HepG2 (cell line): ENCODE measurements around the gene PDRG1. TPM values are rescaled to one million over a fixed set of nuclear protein-coding genes. Genes with fewer than 3 reads are reported as not detected.

Source experiments
- CHD2 ChIP-seq: IDR thresholded peaks from 2 replicates; pipeline ENCODE4 v1.6.1; 2011; ENCODE audit warnings: low read depth, low read length, improper control_type of control experiment
- CREB3 ChIP-seq: sonication (generic); formaldehyde crosslinking; IDR thresholded peaks from 2 replicates; pipeline ENCODE4 v1.5.0; 2020; ENCODE audit warnings: missing genetic modification reagents
- FOXA1 ChIP-seq, 2 experiments: fragments of 450-650 bp in 1 of 2; sonication (generic) in 1 of 2; formaldehyde crosslinking in 1 of 2; IDR thresholded peaks; 2 replicates each; pipeline versions ENCODE4 v1.4.0 to v1.6.1; 2016 to 2020; ENCODE audit warnings: missing genetic modification reagents in 1 of 2
- GATA4 ChIP-seq: sonication (generic); IDR thresholded peaks from 2 replicates; pipeline ENCODE4 v1.6.1; 2016; ENCODE audit warnings: antibody characterized with exemption, low read depth, borderline replicate concordance
- KLF12 ChIP-seq: sonication (generic); formaldehyde crosslinking; IDR thresholded peaks from 2 replicates; pipeline ENCODE4 v1.4.0; 2020; ENCODE audit warnings: missing genetic modification reagents, borderline replicate concordance
- MXI1 ChIP-seq: IDR thresholded peaks from 3 replicates; pipeline ENCODE4 v1.6.1; 2012; ENCODE audit warnings: low read depth, low read length, inconsistent platforms, borderline replicate concordance
- RARA ChIP-seq: IDR thresholded peaks from 2 replicates; pipeline ENCODE4 v1.6.1; 2016; ENCODE audit warnings: missing genetic modification reagents, missing compliant biosample characterization
- SATB2 ChIP-seq: sonication (generic); formaldehyde crosslinking; IDR thresholded peaks from 2 replicates; pipeline ENCODE4 v1.5.0; 2020; ENCODE audit warnings: missing genetic modification reagents
- SMC3 ChIP-seq: IDR thresholded peaks from 2 replicates; pipeline ENCODE4 v1.6.1; 2011; ENCODE audit warnings: low read length, improper control_type of control experiment
- SNRNP70 ChIP-seq: fragments of 200-400 bp; formaldehyde crosslinking; IDR thresholded peaks from 2 replicates; pipeline ENCODE4 v1.6.1; 2017; ENCODE audit warnings: mild to moderate bottlenecking, low read depth, low read length, moderate library complexity
- THAP9 ChIP-seq: sonication (generic); formaldehyde crosslinking; IDR thresholded peaks from 2 replicates; pipeline ENCODE4; 2020; ENCODE audit warnings: missing genetic modification reagents, mild to moderate bottlenecking, borderline replicate concordance
- ZBTB21 ChIP-seq: sonication (generic); formaldehyde crosslinking; IDR thresholded peaks from 2 replicates; pipeline ENCODE4 v1.4.0; 2020; ENCODE audit warnings: missing genetic modification reagents
- ZFP37 ChIP-seq: sonication (generic); formaldehyde crosslinking; IDR thresholded peaks from 2 replicates; pipeline ENCODE4 v1.4.0; 2020; ENCODE audit warnings: missing genetic modification reagents, borderline replicate concordance
- ZNF256 ChIP-seq: sonication (generic); formaldehyde crosslinking; conservative IDR thresholded peaks from 2 replicates; pipeline ENCODE4 v1.4.0; 2020; ENCODE audit warnings: missing genetic modification reagents
- ZNF343 ChIP-seq: sonication (generic); formaldehyde crosslinking; IDR thresholded peaks from 2 replicates; pipeline ENCODE4 v1.4.0; 2020; ENCODE audit warnings: mild to moderate bottlenecking, missing genetic modification reagents
- ZNF451 ChIP-seq: sonication (generic); formaldehyde crosslinking; IDR thresholded peaks from 2 replicates; pipeline ENCODE4 v1.5.0; 2020; ENCODE audit warnings: mild to moderate bottlenecking, missing genetic modification reagents
- ZNF460 ChIP-seq: sonication (generic); formaldehyde crosslinking; IDR thresholded peaks from 2 replicates; pipeline ENCODE4 v1.5.1; 2020; ENCODE audit warnings: missing genetic modification reagents, mild to moderate bottlenecking, borderline replicate concordance
- polyA plus RNA-seq, 8 experiments: library from polyadenylated mRNA; depleted of rRNA in 3 of 8; stranded (reverse) in 7 of 8; unstranded in 1 of 8; fragments of >200 nt; fragmentation: Illumina TruSeq in 4 of 8; extraction: Trizol in 4 of 8; gene quantifications; 2 replicates each; pipeline versions ENCODE4 v1.2.1 to v1.2.3, GENCODE V29; 2011 to 2016; ENCODE audit warnings: low read depth in 4 of 8, missing spikeins in 1 of 8, mixed read lengths in 1 of 8; ENCODE audit not compliant: insufficient read depth in 1 of 8
- total RNA-seq, 5 experiments: library from RNA; depleted of rRNA; stranded (reverse); fragments of >200 nt; fragmentation: Illumina TruSeq; extraction: Trizol; gene quantifications; 2 replicates each; pipeline ENCODE4 v1.2.3, GENCODE V29; 2016; ENCODE audit warnings: low read depth in 1 of 5
- TF ChIP-seq, protein P1 (sequence below): sonication (generic); formaldehyde crosslinking; IDR thresholded peaks from 2 replicates; pipeline ENCODE4 v1.4.0; 2020; ENCODE audit warnings: low read depth, missing genetic modification reagents

Gene PDRG1
- total and polyA plus RNA-seq, 2 of the 13 experiments (the other 11 are each of a cell fraction or from before 2014, with no cell fraction given): 16.6 to 18.0 TPM

DNA sequence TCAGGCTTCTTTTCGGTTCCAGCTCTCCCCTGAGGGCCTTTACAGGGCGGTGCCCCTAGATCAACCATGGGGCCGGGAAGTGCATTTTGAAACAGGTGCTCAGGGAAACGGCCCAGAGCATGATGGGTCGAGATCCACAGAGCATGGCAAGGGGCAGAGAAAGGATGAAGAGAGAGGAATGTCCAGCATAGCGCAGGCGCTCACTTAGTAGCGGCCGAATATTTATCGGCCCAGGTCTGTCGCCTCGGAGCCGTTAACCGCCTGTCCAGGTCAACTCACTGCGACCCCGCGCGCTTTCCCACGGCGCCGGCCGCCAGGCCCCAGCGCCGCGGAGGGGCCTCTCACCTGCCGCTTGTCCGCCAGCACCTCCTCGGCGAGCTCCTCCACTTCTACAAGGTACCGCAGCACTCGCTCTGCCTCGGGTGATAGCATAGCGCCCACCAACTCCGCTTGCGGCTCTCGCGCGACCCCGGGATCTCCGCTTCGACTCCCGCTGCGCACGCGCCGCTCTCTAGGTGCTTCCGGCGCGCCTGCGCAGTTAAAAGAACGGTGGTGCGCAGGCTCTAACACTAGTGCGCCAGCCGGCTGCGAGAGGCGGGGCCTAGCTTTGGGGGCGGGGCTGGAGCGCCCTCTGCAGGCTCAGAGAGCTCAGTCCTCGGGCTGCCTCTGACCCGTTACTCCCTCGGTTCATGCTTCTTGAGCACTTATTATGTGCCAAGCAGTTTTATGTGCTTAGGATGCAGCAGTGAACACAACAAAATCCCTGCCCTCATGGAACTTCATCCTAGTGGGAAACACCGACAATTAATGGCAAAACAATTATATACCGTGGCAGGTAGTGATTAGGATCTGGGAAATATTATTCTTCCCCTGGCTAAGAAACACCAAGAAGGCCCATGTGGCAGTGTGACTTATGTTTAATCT, at the start of gene PDRG1 (continued):
- TF ChIP-seq THAP9 (CRISPR knock-in tag): peak; percentile 91
- TF ChIP-seq CREB3 (CRISPR knock-in tag): peak; percentile 94
- TF ChIP-seq ZNF256 (CRISPR knock-in tag): peak; percentile 95
- TF ChIP-seq CHD2: peak; percentile 100
- TF ChIP-seq SNRNP70: no peak
- peak; percentile 80 for TF ChIP-seq ZNF451 (CRISPR knock-in tag)
- TF ChIP-seq RARA (CRISPR knock-in tag): peak; percentile 41
- 0 out of 2 replicates have a peak, but pooled peaks have one; percentile 68 for TF ChIP-seq SATB2 (CRISPR knock-in tag)
- no peak for TF ChIP-seq ZNF343
- peak; percentile 79 for TF ChIP-seq KLF12
- peak; percentile 91; the same call in 2 of the 3 replicates for TF ChIP-seq MXI1
- TF ChIP-seq ZFP37: no peak
- TF ChIP-seq FOXA1 (IDR thresholded peaks at IDR 0.05): no peak
- TF ChIP-seq FOXA1 (CRISPR knock-in tag; IDR thresholded peaks at IDR 0.05): peak; percentile 40; the same call in 1 of the 2 replicates
- TF ChIP-seq, protein P1, sequence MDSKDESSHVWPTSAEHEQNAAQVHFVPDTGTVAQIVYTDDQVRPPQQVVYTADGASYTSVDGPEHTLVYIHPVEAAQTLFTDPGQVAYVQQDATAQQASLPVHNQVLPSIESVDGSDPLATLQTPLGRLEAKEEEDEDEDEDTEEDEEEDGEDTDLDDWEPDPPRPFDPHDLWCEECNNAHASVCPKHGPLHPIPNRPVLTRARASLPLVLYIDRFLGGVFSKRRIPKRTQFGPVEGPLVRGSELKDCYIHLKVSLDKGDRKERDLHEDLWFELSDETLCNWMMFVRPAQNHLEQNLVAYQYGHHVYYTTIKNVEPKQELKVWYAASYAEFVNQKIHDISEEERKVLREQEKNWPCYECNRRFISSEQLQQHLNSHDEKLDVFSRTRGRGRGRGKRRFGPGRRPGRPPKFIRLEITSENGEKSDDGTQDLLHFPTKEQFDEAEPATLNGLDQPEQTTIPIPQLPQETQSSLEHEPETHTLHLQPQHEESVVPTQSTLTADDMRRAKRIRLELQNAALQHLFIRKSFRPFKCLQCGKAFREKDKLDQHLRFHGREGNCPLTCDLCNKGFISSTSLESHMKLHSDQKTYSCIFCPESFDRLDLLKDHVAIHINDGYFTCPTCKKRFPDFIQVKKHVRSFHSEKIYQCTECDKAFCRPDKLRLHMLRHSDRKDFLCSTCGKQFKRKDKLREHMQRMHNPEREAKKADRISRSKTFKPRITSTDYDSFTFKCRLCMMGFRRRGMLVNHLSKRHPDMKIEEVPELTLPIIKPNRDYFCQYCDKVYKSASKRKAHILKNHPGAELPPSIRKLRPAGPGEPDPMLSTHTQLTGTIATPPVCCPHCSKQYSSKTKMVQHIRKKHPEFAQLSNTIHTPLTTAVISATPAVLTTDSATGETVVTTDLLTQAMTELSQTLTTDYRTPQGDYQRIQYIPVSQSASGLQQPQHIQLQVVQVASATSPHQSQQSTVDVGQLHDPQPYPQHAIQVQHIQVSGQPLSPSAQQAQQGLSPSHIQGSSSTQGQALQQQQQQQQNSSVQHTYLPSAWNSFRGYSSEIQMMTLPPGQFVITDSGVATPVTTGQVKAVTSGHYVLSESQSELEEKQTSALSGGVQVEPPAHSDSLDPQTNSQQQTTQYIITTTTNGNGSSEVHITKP: peak; percentile 80
- no peak for TF ChIP-seq ZNF460
- TF ChIP-seq ZBTB21 (CRISPR knock-in tag): peak; percentile 47
- TF ChIP-seq SMC3: peak; percentile 84
- no peak for TF ChIP-seq GATA4
